Measurements from ENCODE around the gene PRM3. TPM values are rescaled to one million over a fixed set of nuclear protein-coding genes. Genes with fewer than 3 reads are reported as not detected.

Gene PRM3
- total RNA-seq, 4 donors from 2014 or later, result not detected

- TF ChIP-seq POLR2A (IDR thresholded peaks at IDR 0.05) (no peak), POLR2AphosphoS5 (IDR thresholded peaks at IDR 0.05) (no peak), EP300 (IDR thresholded peaks at IDR 0.05) (no peak)
- TF ChIP-seq, protein P1, sequence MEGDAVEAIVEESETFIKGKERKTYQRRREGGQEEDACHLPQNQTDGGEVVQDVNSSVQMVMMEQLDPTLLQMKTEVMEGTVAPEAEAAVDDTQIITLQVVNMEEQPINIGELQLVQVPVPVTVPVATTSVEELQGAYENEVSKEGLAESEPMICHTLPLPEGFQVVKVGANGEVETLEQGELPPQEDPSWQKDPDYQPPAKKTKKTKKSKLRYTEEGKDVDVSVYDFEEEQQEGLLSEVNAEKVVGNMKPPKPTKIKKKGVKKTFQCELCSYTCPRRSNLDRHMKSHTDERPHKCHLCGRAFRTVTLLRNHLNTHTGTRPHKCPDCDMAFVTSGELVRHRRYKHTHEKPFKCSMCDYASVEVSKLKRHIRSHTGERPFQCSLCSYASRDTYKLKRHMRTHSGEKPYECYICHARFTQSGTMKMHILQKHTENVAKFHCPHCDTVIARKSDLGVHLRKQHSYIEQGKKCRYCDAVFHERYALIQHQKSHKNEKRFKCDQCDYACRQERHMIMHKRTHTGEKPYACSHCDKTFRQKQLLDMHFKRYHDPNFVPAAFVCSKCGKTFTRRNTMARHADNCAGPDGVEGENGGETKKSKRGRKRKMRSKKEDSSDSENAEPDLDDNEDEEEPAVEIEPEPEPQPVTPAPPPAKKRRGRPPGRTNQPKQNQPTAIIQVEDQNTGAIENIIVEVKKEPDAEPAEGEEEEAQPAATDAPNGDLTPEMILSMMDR (IDR thresholded peaks at IDR 0.05), result no peak
- 53% methylated on average over 8 of the region's 8 CpGs for WGBS
- Histone ChIP-seq H3K27ac (no peak overlapping the region), H3K27me3 (no peaks in the 10 kb centered on the region), H3K36me3 (no peaks in the 10 kb centered on the region), H3K4me1 (peaks cover 12% of the 10 kb centered on the region), H3K9me3 (no peaks in the 10 kb centered on the region), H3K4me3 (no peak overlapping the region)
- no peak for DNase-seq (ENCODE audit: low spot score in 2 of 2)
These were observed 39.5 kb upstream of the PRM3 start for GRCh38 chr16:11312718-11313492.

DNA sequence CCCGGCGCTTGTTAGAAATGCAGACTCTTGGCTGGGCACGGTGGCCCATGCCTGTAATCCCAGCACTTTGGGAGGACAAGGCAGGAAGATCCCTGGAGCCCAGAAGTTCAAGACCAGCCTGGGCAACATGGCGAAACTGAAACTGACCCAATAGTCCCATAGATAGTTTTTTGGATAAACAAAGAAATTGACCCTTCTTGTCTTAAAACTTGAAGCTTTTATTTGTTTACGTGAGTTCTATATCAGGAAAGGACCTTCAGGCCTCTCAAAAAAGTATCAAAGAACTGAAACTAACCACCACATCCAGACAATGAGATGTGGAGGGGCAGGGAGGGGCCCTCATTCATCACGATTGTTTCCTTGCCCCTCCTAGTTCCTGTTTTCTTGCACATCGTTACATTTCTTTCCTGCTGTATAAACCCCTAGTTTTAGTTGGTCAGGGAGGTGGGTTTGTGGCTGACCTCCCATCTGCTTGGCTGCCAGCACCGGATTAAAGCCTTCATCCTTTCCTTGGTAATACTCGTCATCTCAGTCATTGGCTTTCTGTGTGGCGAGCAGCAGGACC, 37.6 kb upstream of the PRM3 start:
- H3K4me3 ChIP-seq, result no peak overlapping the region
- DNase-seq (ENCODE audit: low spot score in 2 of 2), result no peak
- no peaks in the 10 kb centered on the region for H3K27me3 ChIP-seq
- peaks cover 12% of the 10 kb centered on the region for H3K4me1 ChIP-seq
- TF ChIP-seq, protein P1 (IDR thresholded peaks at IDR 0.05), result no peak
- no peak for TF ChIP-seq POLR2A (IDR thresholded peaks at IDR 0.05)
- TF ChIP-seq EP300 (IDR thresholded peaks at IDR 0.05), result no peak
- no peak for TF ChIP-seq POLR2AphosphoS5 (IDR thresholded peaks at IDR 0.05)
- H3K36me3 ChIP-seq, result no peaks in the 10 kb centered on the region
- no peak overlapping the region for H3K27ac ChIP-seq
- 75% methylated on average over 10 of the region's 10 CpGs for WGBS
- H3K9me3 ChIP-seq, result no peaks in the 10 kb centered on the region

- TF ChIP-seq POLR2AphosphoS5 (IDR thresholded peaks at IDR 0.05) (no peak), POLR2A (IDR thresholded peaks at IDR 0.05) (no peak), EP300 (IDR thresholded peaks at IDR 0.05) (no peak)
- TF ChIP-seq, protein P1 (IDR thresholded peaks at IDR 0.05), result no peak
- Histone ChIP-seq H3K4me1 (peaks cover 12% of the 10 kb centered on the region), H3K9me3 (no peaks in the 10 kb centered on the region), H3K27ac (no peak overlapping the region), H3K27me3 (no peaks in the 10 kb centered on the region), H3K36me3 (no peaks in the 10 kb centered on the region), H3K4me3 (no peak overlapping the region)
- WGBS, result 100% methylated on average over 1 of the region's 3 CpGs
- DNase-seq (ENCODE audit: low spot score in 2 of 2), result no peak
These were observed 37.2 kb upstream of the PRM3 start for GRCh38 chr16:11310634-11310977.

- DNase-seq (ENCODE audit: low spot score in 2 of 2), result no peak
- H3K4me1 ChIP-seq, result peaks cover 12% of the 10 kb centered on the region
- 72% methylated on average over 9 of the region's 9 CpGs for WGBS
- H3K9me3 ChIP-seq, result no peaks in the 10 kb centered on the region
- H3K27ac ChIP-seq, result no peak overlapping the region
- TF ChIP-seq POLR2AphosphoS5 (IDR thresholded peaks at IDR 0.05) (no peak), EP300 (IDR thresholded peaks at IDR 0.05) (no peak), POLR2A (IDR thresholded peaks at IDR 0.05) (no peak)
- TF ChIP-seq, protein P1 (IDR thresholded peaks at IDR 0.05), result no peak
- H3K27me3 ChIP-seq, result no peaks in the 10 kb centered on the region
- H3K4me3 ChIP-seq, result no peak overlapping the region
- H3K36me3 ChIP-seq, result no peaks in the 10 kb centered on the region
These were observed 36.6 kb upstream of the PRM3 start for GRCh38 chr16:11309895-11310633.

All from suprapubic skin (tissue), 4 donors.